GM12801 (cell line): Measurements from ENCODE around the gene DAP.

Source experiments
- CTCF ChIP-seq: IDR thresholded peaks from one replicate; pipeline ENCODE4 v1.5.1; 2011; ENCODE audit warnings: control low read depth; ENCODE audit not compliant: insufficient read length; ENCODE audit errors: extremely low read depth

The DAP gene

GRCh38 chr5:10655972-10656830, 104.8 kb downstream of the DAP start:
- TF ChIP-seq CTCF: no peak

DNA sequence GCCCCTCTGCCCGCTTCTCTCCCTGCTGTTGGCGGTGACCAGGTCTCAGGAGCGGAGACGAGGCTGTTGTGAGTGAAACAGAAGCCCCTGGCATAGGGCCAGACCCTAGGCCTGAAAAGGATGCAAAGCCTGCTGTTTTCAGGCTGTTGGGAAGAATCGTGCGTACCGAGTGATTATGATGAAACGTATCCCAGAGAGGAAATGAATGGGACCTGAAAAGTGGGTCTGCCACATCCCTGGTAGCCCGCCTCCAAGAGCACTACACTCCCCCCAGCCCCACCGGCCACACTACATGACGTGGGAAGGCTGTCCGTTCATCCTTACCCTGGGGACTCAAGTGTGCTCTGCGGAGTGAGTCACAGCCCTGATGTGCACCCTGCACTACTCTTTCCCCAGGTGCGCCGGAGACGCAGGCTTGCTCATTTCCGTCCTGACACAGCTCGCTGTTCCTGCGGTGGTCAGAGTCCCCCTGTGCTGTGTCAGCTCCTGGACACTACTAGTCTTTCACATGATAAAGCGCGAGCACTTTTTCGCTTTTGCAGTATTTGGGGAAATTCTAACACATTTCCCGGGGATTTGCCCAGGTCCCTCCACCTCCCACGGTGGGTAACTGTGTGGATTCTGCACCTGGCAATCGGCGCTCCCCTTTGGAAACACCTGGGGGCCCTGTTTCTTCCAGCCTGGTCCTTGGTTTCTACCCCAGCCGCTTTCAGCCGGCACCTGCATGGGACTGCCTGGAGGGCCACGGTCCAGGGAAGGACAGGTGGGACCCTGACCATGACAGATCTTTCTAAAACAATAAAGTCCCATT, 105.7 kb downstream of the DAP start:
- TF ChIP-seq CTCF: no peak

GRCh38 chr5:10654566-10654965, 106.5 kb downstream of the DAP start:
- TF ChIP-seq CTCF: no peak

- no peak for TF ChIP-seq CTCF
Measured at GRCh38 chr5:10653751-10654400, 107.2 kb downstream of the DAP start.

GRCh38 chr5:10653043-10653442, 108.0 kb downstream of the DAP start:
- TF ChIP-seq CTCF: no peak

GRCh38 chr5:10652606-10653005, 108.4 kb downstream of the DAP start:
- TF ChIP-seq CTCF: no peak

DNA sequence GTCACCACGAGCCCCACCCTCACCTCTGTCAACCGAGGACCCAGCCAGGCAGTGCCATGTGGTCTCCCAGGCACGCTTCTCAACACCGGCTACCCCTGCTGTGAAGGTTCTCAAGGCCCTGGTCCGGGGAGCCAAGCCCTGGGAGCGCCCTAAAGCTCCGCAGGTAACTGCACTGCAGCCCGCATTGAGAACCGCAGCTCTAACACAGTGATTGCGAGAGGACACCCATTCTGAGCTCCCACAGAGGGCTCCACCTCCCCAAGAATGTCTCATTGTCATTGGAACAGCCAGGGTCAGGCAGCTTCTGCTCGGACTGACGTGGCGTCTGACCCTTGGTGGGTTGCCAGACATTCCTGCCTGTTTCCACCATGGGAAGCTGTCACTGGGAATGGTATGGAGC, 108.9 kb downstream of the DAP start:
- no peak for TF ChIP-seq CTCF
